ENCODE data around the gene BCAM.

BCAM gene

DNA sequence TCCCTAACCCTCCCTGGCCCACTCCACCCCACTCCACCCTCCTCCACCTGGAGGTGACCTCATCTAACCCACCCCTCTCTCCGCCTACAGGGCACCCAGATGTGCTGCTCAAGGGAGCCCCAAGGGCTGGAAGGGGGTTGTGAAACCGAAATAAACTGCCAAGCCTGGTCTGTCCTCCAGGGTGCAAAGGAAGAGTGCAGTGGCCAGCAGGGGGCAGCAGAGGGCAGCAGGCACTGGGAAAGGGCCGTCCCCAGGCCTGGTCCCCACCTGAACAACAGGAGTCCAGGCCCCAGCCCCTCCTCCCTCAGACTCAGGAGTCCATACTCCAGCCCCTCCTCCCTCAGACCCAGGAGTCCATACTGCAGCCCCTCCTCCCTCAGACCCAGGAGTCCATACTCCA lies 8.4 kb upstream of the BCAM start:
- peak; percentile 84 to 91 (median 88) for DNase-seq
- peaks cover 0 to 23% (median 18%) of the 10 kb centered on the region in 4 experiments for H3K4me1 ChIP-seq (ENCODE audit: control extremely low read depth in 1 of 4, control insufficient read depth in 4 of 4, insufficient read depth in 4 of 4, low read length in 3 of 4)
- H3K27ac ChIP-seq (ENCODE audit: insufficient read depth in 1 of 2, low read depth in 1 of 2, low read length in 2 of 2, poor library complexity in 1 of 2, severe bottlenecking in 2 of 2): no peak overlapping the region
- no peaks in the 10 kb centered on the region for H3K27me3 ChIP-seq (replicated peaks in 2 of 5; ENCODE audit: control insufficient read depth in 4 of 5, insufficient read depth in 5 of 5, low read length in 4 of 5)
- no peak overlapping the region for H3K4me3 ChIP-seq (ENCODE audit: control insufficient read depth in 1 of 7, extremely low read depth in 1 of 7, insufficient read depth in 4 of 7, low read depth in 2 of 7, low read length in 6 of 7)
- ChIA-PET POLR2A (no interaction called here), CTCF (no interaction called here)
- 0% methylated on average over 1 of the region's 3 CpGs for WGBS (ENCODE audit: insufficient coverage)
- peaks cover 0 to 1% (median 0%) of the 10 kb centered on the region in 5 experiments for H3K9me3 ChIP-seq (ENCODE audit: control extremely low read depth in 1 of 5, control insufficient read depth in 4 of 5, insufficient read depth in 2 of 5, low read depth in 1 of 5, low read length in 4 of 5)
- no peaks in the 10 kb centered on the region for H3K36me3 ChIP-seq (ENCODE audit: control insufficient read depth in 4 of 4, insufficient read depth in 4 of 4, low read length in 3 of 4)

DNA sequence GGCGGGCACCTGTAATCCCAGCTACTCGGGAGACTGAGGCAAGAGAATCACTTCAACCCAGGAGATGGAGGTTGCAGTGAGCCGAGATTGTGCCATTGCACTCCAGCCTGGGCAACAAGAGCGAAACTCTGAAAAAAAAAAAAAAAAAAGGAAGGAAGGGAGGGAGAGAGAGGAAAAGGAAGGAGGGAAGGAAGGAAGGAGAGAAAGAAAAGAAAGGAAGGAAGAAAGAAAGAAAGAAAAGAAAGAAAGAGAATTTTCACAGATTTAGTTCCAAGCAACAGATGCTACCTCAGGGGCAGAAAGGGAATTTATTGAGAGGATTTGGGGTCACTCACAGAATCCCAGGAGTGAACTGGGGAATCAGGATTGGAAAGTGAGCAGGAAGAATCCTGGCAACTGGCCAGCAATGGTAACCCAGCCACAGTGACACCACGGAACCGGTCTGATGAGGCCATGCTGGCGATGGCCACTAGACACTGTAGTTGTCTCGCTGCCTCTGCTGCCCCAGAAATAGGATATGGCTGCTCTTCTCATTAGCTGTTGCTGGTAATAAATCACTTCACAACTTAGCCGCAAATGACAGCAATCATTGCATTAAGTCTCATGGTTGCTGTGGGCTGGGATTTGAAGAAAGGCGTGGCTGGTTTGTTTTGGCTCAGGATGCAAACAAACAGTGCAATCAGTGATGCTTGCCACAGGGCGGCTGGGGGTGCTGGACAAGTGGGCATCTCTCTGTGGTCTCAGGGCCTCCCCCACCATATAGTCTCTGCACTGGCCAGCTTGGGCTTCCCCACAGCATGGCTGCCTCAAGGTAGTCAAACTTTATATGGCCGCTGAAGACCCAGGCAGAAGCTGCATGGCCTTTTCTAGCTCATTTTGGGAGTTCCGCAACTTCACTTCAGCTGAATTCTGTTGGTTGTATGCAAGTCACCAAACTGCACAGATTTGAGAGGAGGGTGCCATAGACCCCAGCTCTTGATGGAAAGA lies 5.2 kb upstream of the BCAM start:
- H3K27ac ChIP-seq (ENCODE audit: insufficient read depth in 1 of 2, low read depth in 1 of 2, low read length in 2 of 2, poor library complexity in 1 of 2, severe bottlenecking in 2 of 2): no peak overlapping the region
- H3K9me3 ChIP-seq (ENCODE audit: control extremely low read depth in 1 of 5, control insufficient read depth in 4 of 5, insufficient read depth in 2 of 5, low read depth in 1 of 5, low read length in 4 of 5): peaks cover 0 to 1% (median 0%) of the 10 kb centered on the region in 5 experiments
- peak in 2 of 3 donors; percentile 36 to 41 for DNase-seq
- no peak overlapping the region for H3K4me3 ChIP-seq (ENCODE audit: control insufficient read depth in 1 of 7, extremely low read depth in 1 of 7, insufficient read depth in 4 of 7, low read depth in 2 of 7, low read length in 6 of 7)
- WGBS (ENCODE audit: insufficient coverage): 97% methylated on average over 9 of the region's 13 CpGs
- H3K27me3 ChIP-seq (replicated peaks in 2 of 5; ENCODE audit: control insufficient read depth in 4 of 5, insufficient read depth in 5 of 5, low read length in 4 of 5): no peaks in the 10 kb centered on the region
- CTCF ChIA-PET: interaction anchor here (0.8 to 2.1 kb wide), 10 partner anchors 12 to 141 kb away, joined by 3 to 12 read pairs (median 4); no protein-coding TSS in a partner anchor
- H3K4me1 ChIP-seq (ENCODE audit: control extremely low read depth in 1 of 4, control insufficient read depth in 4 of 4, insufficient read depth in 4 of 4, low read length in 3 of 4): peaks cover 0 to 18% (median 15%) of the 10 kb centered on the region in 4 experiments
- no peaks in the 10 kb centered on the region for H3K36me3 ChIP-seq (ENCODE audit: control insufficient read depth in 4 of 4, insufficient read depth in 4 of 4, low read length in 3 of 4)
- POLR2A ChIA-PET: no interaction called here

DNA sequence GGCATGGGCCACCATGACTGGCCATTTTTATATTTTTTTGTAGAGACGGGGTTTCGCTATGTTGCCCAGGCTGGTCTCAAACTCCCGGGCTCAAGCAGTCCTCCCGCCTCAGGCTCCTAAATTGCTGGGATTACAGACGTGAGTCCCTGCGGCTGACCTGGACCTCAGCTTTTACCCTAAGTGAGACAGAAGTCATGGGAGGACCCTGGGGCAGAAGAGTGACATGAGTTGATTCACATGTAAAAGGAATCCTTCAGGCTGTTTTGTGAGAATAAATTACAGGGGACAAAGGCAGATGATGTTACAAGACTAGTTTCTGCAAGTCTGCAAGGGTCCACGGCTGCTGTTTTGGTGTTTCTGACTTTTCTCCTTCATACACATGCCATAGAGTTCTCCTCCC lies 2.6 kb upstream of the BCAM start:
- Histone ChIP-seq H3K4me3 (ENCODE audit: control insufficient read depth in 1 of 7, extremely low read depth in 1 of 7, insufficient read depth in 4 of 7, low read depth in 2 of 7, low read length in 6 of 7) (no peak overlapping the region), H3K27me3 (replicated peaks in 2 of 5; ENCODE audit: control insufficient read depth in 4 of 5, insufficient read depth in 5 of 5, low read length in 4 of 5) (no peaks in the 10 kb centered on the region), H3K9me3 (ENCODE audit: control extremely low read depth in 1 of 5, control insufficient read depth in 4 of 5, insufficient read depth in 2 of 5, low read depth in 1 of 5, low read length in 4 of 5) (peaks cover 0 to 1% (median 0%) of the 10 kb centered on the region in 5 experiments), H3K27ac (ENCODE audit: insufficient read depth in 1 of 2, low read depth in 1 of 2, low read length in 2 of 2, poor library complexity in 1 of 2, severe bottlenecking in 2 of 2) (no peak overlapping the region), H3K36me3 (ENCODE audit: control insufficient read depth in 4 of 4, insufficient read depth in 4 of 4, low read length in 3 of 4) (no peaks in the 10 kb centered on the region), H3K4me1 (ENCODE audit: control extremely low read depth in 1 of 4, control insufficient read depth in 4 of 4, insufficient read depth in 4 of 4, low read length in 3 of 4) (peaks cover 0 to 19% (median 16%) of the 10 kb centered on the region in 4 experiments)
- WGBS (ENCODE audit: insufficient coverage): 97% methylated on average over 5 of the region's 7 CpGs
- ChIA-PET CTCF (interaction anchor here (0.7 to 2.1 kb wide), 7 partner anchors 7 to 38 kb away, joined by 3 to 8 read pairs (median 4); no protein-coding TSS in a partner anchor), POLR2A (no interaction called here)
- no peak for DNase-seq

DNA sequence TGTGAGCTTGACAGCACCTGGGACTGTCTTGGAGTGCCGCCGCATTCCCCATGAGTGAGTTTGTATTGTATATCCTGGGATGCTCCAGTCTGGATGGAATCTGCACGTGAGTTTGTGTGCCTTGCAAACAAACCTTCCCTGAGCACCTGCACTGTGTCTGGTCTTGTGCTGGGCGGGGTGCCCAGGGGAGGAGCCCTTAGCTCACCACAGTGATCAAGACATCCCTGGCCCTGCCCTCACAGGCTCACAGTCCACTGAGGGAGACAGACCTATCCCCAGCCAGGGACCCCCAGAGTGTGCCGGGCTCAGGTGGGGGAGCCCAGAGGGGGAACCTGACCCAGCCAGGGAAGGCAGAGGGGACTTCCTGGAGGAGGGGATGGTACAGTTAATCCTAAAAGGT lies 1.7 kb upstream of the BCAM start:
- no peaks in the 10 kb centered on the region for H3K27me3 ChIP-seq (replicated peaks in 2 of 5; ENCODE audit: control insufficient read depth in 4 of 5, insufficient read depth in 5 of 5, low read length in 4 of 5)
- no peak overlapping the region for H3K27ac ChIP-seq (ENCODE audit: insufficient read depth in 1 of 2, low read depth in 1 of 2, low read length in 2 of 2, poor library complexity in 1 of 2, severe bottlenecking in 2 of 2)
- H3K9me3 ChIP-seq (ENCODE audit: control extremely low read depth in 1 of 5, control insufficient read depth in 4 of 5, insufficient read depth in 2 of 5, low read depth in 1 of 5, low read length in 4 of 5): peaks cover 0 to 1% (median 0%) of the 10 kb centered on the region in 5 experiments
- ChIA-PET CTCF (interaction anchor here (0.7 to 2.1 kb wide), 12 partner anchors 8 to 39 kb away, joined by 3 to 8 read pairs (median 4); partner anchors contain the start of gene NECTIN2), POLR2A (no interaction called here)
- no peak for DNase-seq
- 94% methylated on average over 2 of the region's 5 CpGs for WGBS (ENCODE audit: insufficient coverage)
- no peak overlapping the region for H3K4me3 ChIP-seq (ENCODE audit: control insufficient read depth in 1 of 7, extremely low read depth in 1 of 7, insufficient read depth in 4 of 7, low read depth in 2 of 7, low read length in 6 of 7)
- H3K4me1 ChIP-seq (ENCODE audit: control extremely low read depth in 1 of 4, control insufficient read depth in 4 of 4, insufficient read depth in 4 of 4, low read length in 3 of 4): peaks cover 0 to 19% (median 16%) of the 10 kb centered on the region in 4 experiments
- no peaks in the 10 kb centered on the region for H3K36me3 ChIP-seq (ENCODE audit: control insufficient read depth in 4 of 4, insufficient read depth in 4 of 4, low read length in 3 of 4)

DNA sequence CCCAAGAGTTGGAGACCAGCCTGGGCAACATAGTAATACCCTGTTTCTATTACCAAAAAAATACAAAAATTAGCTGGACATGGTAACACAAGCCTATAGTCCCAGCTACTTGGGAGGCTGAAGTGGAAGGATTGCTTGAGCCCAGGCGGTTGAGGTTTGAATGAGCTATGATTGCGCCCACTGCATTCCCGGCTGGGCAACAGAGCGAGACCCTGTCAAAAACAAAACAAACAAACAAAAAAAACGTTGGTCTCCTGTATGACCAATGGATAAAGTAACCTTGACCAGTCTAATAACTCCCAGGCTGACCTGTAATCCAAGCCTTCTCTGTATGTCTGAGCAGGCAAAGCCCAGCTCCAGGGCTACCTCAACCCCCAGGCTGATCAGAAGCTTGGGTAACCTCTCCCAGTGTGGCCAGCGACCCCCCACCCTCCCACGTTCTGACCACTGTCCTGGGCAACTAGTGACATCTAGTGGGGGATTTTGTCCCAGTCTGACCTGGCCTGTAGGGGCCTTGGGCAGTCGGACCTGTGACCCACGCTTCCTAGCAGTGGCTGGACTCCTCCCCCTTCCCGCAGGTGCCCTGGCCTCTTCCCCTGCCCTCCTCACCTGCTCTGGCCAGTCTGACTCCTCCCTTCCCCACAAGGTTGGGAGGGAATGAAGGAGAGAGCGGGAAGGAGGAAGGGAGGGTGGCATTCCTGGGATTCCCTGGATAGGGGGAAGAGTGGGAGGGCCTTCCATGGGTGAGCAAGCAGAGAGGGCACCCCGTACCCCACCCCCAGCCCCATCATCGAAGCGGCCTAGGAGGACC lies 1.0 kb upstream of the BCAM start:
- Histone ChIP-seq H3K4me3 (ENCODE audit: control insufficient read depth in 1 of 7, extremely low read depth in 1 of 7, insufficient read depth in 4 of 7, low read depth in 2 of 7, low read length in 6 of 7) (peak overlapping the region in 2 of 7 experiments; percentile 53 to 76), H3K27ac (ENCODE audit: insufficient read depth in 1 of 2, low read depth in 1 of 2, low read length in 2 of 2, poor library complexity in 1 of 2, severe bottlenecking in 2 of 2) (no peak overlapping the region), H3K36me3 (ENCODE audit: control insufficient read depth in 4 of 4, insufficient read depth in 4 of 4, low read length in 3 of 4) (no peaks in the 10 kb centered on the region), H3K9me3 (ENCODE audit: control extremely low read depth in 1 of 5, control insufficient read depth in 4 of 5, insufficient read depth in 2 of 5, low read depth in 1 of 5, low read length in 4 of 5) (peaks cover 0 to 1% (median 0%) of the 10 kb centered on the region in 5 experiments), H3K27me3 (replicated peaks in 2 of 5; ENCODE audit: control insufficient read depth in 4 of 5, insufficient read depth in 5 of 5, low read length in 4 of 5) (no peaks in the 10 kb centered on the region), H3K4me1 (ENCODE audit: control extremely low read depth in 1 of 4, control insufficient read depth in 4 of 4, insufficient read depth in 4 of 4, low read length in 3 of 4) (peaks cover 0 to 19% (median 16%) of the 10 kb centered on the region in 4 experiments)
- ChIA-PET POLR2A (no interaction called here), CTCF (interaction anchor here (0.7 to 2.1 kb wide), 9 partner anchors 9 to 38 kb away, joined by 3 to 8 read pairs (median 3); partner anchors contain the start of gene NECTIN2)
- no peak for DNase-seq
- 47% methylated on average over 4 of the region's 14 CpGs for WGBS (ENCODE audit: insufficient coverage)

DNA sequence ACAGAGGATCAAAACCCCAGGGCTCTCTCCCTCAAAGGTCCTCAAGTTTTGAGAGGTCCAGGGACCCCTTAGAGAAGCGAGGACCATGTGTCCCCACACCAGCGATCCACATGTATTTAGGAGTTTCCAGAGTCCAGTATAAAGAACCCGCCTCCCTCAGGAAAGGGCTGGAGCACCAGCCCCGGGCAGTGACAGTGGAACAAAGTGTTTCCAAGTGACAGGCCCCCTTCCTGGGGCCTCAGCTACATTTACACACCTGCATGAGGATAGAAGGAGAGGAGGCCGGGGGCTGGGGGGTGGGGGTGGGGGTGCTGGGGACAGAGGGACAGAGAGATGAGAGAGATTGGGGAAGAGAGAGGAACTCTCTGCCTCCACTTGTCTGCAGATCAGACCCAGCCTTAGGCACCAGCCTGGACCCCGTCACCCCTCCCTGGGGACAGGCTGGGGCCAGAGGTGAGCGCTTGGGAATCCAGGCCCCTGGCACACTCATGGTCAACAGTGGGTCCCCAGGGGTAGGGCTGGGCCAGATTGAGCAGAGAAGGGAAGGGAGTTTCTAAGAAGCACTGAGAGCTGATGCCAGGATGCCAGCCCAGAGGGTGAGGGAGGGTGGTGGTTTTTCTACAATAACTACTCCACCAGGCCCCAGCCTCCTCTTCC lies 802 bp downstream of the BCAM start:
- ChIA-PET POLR2A (interaction anchor here (0.5 kb wide), 1 partner anchor 43 kb away, joined by 5 read pairs; no protein-coding TSS in a partner anchor), CTCF (interaction anchor here (1.2 to 1.4 kb wide), 4 partner anchors 14 to 86 kb away, joined by 3 to 5 read pairs (median 4); no protein-coding TSS in a partner anchor)
- Histone ChIP-seq H3K36me3 (ENCODE audit: control insufficient read depth in 4 of 4, insufficient read depth in 4 of 4, low read length in 3 of 4) (no peaks in the 10 kb centered on the region), H3K4me3 (ENCODE audit: control insufficient read depth in 1 of 7, extremely low read depth in 1 of 7, insufficient read depth in 4 of 7, low read depth in 2 of 7, low read length in 6 of 7) (peak overlapping the region in 2 of 7 experiments; percentile 47 to 48), H3K4me1 (ENCODE audit: control extremely low read depth in 1 of 4, control insufficient read depth in 4 of 4, insufficient read depth in 4 of 4, low read length in 3 of 4) (peaks cover 0 to 19% (median 16%) of the 10 kb centered on the region in 4 experiments), H3K27me3 (replicated peaks in 2 of 5; ENCODE audit: control insufficient read depth in 4 of 5, insufficient read depth in 5 of 5, low read length in 4 of 5) (no peaks in the 10 kb centered on the region), H3K27ac (ENCODE audit: insufficient read depth in 1 of 2, low read depth in 1 of 2, low read length in 2 of 2, poor library complexity in 1 of 2, severe bottlenecking in 2 of 2) (no peak overlapping the region), H3K9me3 (ENCODE audit: control extremely low read depth in 1 of 5, control insufficient read depth in 4 of 5, insufficient read depth in 2 of 5, low read depth in 1 of 5, low read length in 4 of 5) (no peaks in the 10 kb centered on the region)
- WGBS (ENCODE audit: insufficient coverage): 79% methylated on average over 4 of the region's 7 CpGs
- DNase-seq: no peak
